Right cardiac atrium (tissue), 5 donors: ENCODE data around the gene KANSL1. TPM values are rescaled to one million over a fixed set of nuclear protein-coding genes. Genes with fewer than 3 reads are reported as not detected.

ENCODE experiments used
- ATAC-seq, 2 donors: fragments of 200-7000 bp; cut with Tn5 transposase; one replicate each; pipeline versions ENCODE4 v1.8.0 to v1.9.1; 2020; ENCODE audit warnings: moderate library complexity in 2 of 2, mild to moderate bottlenecking in 1 of 2
- DNase-seq, 3 donors: peaks; one replicate each; pipeline ENCODE4 v3.0.0-alpha.2; 2020
- H3K27ac ChIP-seq: one replicate; pipeline ENCODE4 v1.5.1; 2013; ENCODE audit warnings: mild to moderate bottlenecking, low read length, control low read depth, moderate library complexity
- H3K27me3 ChIP-seq: one replicate; pipeline ENCODE4 v1.6.1; 2013; ENCODE audit not compliant: control insufficient read depth, insufficient read depth
- H3K4me1 ChIP-seq: one replicate; pipeline ENCODE4 v1.6.1; 2013; ENCODE audit warnings: low read length; ENCODE audit not compliant: control insufficient read depth, insufficient read depth
- H3K4me3 ChIP-seq: one replicate; pipeline ENCODE4 v1.5.1; 2013; ENCODE audit warnings: low read length, control low read depth
- H3K9me3 ChIP-seq: one replicate; pipeline ENCODE4 v1.6.1; 2013; ENCODE audit warnings: low read length; ENCODE audit not compliant: control insufficient read depth
- WGBS: extraction: QIAGEN DNeasy Blood & Tissue Kit; methylation state at CpG from one replicate; pipeline ENCODE4 v1.1.7; 2013; 5-methylcytosine and 5-hydroxymethylcytosine counted together
- intact Hi-C, 4 donors: fragments of 100-400 bp; cut with DNase I; formaldehyde crosslinking; loops; one replicate each; pipeline versions ENCODE4 v1.11.0 to v1.14.0; 2022 to 2023
- polyA plus RNA-seq: library from polyadenylated mRNA; stranded (reverse); fragments of 200-250 nt; gene quantifications from one replicate; pipeline ENCODE4 v1.2.3, GENCODE V29; 2013
- total RNA-seq, 4 donors: library from RNA; stranded (reverse); fragmentation: NEBNext Ultra II Directional; extraction: Animal tissue kit (Norgen Biotek cat#: 25700); gene quantifications; one replicate each; pipeline ENCODE4 v1.2.1, GENCODE V29; 2021
- donor health status: healthy with polysubstance abuse.
- donor health status: DM: no; HTN: yes; CAD: no.
- donor health status: DM: no; HTN: no; CAD: no.
- donor health status: DM: no; HTN: yes; CAD: no; lungs with severe emphysema.
- donor health status: DM: yes; HTN: yes; CAD: no.

Gene KANSL1
- total and polyA plus RNA-seq, 5 donors, result 15.9 to 53.8 (median 38.2) TPM

- no peaks in the 10 kb centered on the region for H3K9me3 ChIP-seq
- ATAC-seq (no peak), DNase-seq (no peak)
- 96% methylated on average over 6 of the region's 6 CpGs for WGBS
- intact Hi-C loops, result no loop called here
- no peak overlapping the region for H3K4me3 ChIP-seq
- no peaks in the 10 kb centered on the region for H3K27me3 ChIP-seq
- no peaks in the 10 kb centered on the region for H3K4me1 ChIP-seq
- H3K27ac ChIP-seq, result no peak overlapping the region
These were observed 163.6 kb downstream of the KANSL1 start for GRCh38 chr17:46029627-46030026.

- intact Hi-C loops, result no loop called here
- no peak for ATAC-seq
These were observed 164.2 kb downstream of the KANSL1 start for GRCh38 chr17:46028981-46029565.

GRCh38 chr17:46028374-46028773 is 164.9 kb downstream of the KANSL1 start:
- Histone ChIP-seq H3K27ac (no peak overlapping the region), H3K27me3 (no peaks in the 10 kb centered on the region), H3K9me3 (no peaks in the 10 kb centered on the region), H3K4me3 (no peak overlapping the region), H3K4me1 (no peaks in the 10 kb centered on the region)
- intact Hi-C loops, result no loop called here
- 73% methylated on average over 3 of the region's 3 CpGs for WGBS
- ATAC-seq (no peak), DNase-seq (no peak)

More at GRCh38 chr17:46028981-46029565, 164.2 kb downstream of the KANSL1 start:
- no peak overlapping the region for H3K4me3 ChIP-seq
- H3K27me3 ChIP-seq, result no peaks in the 10 kb centered on the region
- 71% methylated on average over 4 of the region's 4 CpGs for WGBS
- no peak for DNase-seq
- no peak overlapping the region for H3K27ac ChIP-seq
- no peaks in the 10 kb centered on the region for H3K4me1 ChIP-seq
- H3K9me3 ChIP-seq, result no peaks in the 10 kb centered on the region

GRCh38 chr17:46027976-46028325 is 165.3 kb downstream of the KANSL1 start:
- Histone ChIP-seq H3K4me3 (no peak overlapping the region), H3K27me3 (no peaks in the 10 kb centered on the region), H3K9me3 (no peaks in the 10 kb centered on the region), H3K27ac (peak overlapping the region; percentile 31), H3K4me1 (no peaks in the 10 kb centered on the region)
- intact Hi-C loops, result no loop called here
- no peak for ATAC-seq
- no peak for DNase-seq
- WGBS, result 76% methylated on average over 4 of the region's 4 CpGs

GRCh38 chr17:46027048-46027975 is 165.9 kb downstream of the KANSL1 start:
- H3K9me3 ChIP-seq, result no peaks in the 10 kb centered on the region
- no peak overlapping the region for H3K4me3 ChIP-seq
- peak in 1 of 2 donors; percentile 12 for ATAC-seq
- 69% methylated on average over 12 of the region's 12 CpGs for WGBS
- peak overlapping the region; percentile 31 for H3K27ac ChIP-seq
- no peaks in the 10 kb centered on the region for H3K4me1 ChIP-seq
- DNase-seq, result no peak
- H3K27me3 ChIP-seq, result no peaks in the 10 kb centered on the region
- intact Hi-C loops, result no loop called here

GRCh38 chr17:46026166-46027047 is 166.8 kb downstream of the KANSL1 start:
- no peaks in the 10 kb centered on the region for H3K9me3 ChIP-seq
- no peak for DNase-seq
- H3K4me1 ChIP-seq, result no peaks in the 10 kb centered on the region
- no peak overlapping the region for H3K27ac ChIP-seq
- 80% methylated on average over 17 of the region's 17 CpGs for WGBS
- no peaks in the 10 kb centered on the region for H3K27me3 ChIP-seq
- no peak overlapping the region for H3K4me3 ChIP-seq
- ATAC-seq, result peak; percentile 7 to 22
- intact Hi-C loops, result no loop called here

- DNase-seq, result no peak
- H3K4me3 ChIP-seq, result no peak overlapping the region
- H3K4me1 ChIP-seq, result no peaks in the 10 kb centered on the region
- intact Hi-C loops, result no loop called here
- no peaks in the 10 kb centered on the region for H3K27me3 ChIP-seq
- no peaks in the 10 kb centered on the region for H3K9me3 ChIP-seq
- WGBS, result 83% methylated on average over 8 of the region's 8 CpGs
- H3K27ac ChIP-seq, result no peak overlapping the region
- no peak for ATAC-seq
These were observed 167.6 kb downstream of the KANSL1 start for GRCh38 chr17:46025510-46026165.

- intact Hi-C loops, result no loop called here
- 88% methylated on average over 10 of the region's 10 CpGs for WGBS
- Histone ChIP-seq H3K9me3 (no peaks in the 10 kb centered on the region), H3K27ac (no peak overlapping the region), H3K4me3 (no peak overlapping the region), H3K4me1 (no peaks in the 10 kb centered on the region), H3K27me3 (no peaks in the 10 kb centered on the region)
- DNase-seq (no peak), ATAC-seq (no peak)
These were observed 168.2 kb downstream of the KANSL1 start for GRCh38 chr17:46025060-46025459.

- H3K4me1 ChIP-seq, result no peaks in the 10 kb centered on the region
- H3K9me3 ChIP-seq, result no peaks in the 10 kb centered on the region
- DNase-seq (no peak), ATAC-seq (no peak)
- 77% methylated on average over 14 of the region's 14 CpGs for WGBS
- intact Hi-C loops, result no loop called here
- no peak overlapping the region for H3K27ac ChIP-seq
- H3K27me3 ChIP-seq, result no peaks in the 10 kb centered on the region
- H3K4me3 ChIP-seq, result no peak overlapping the region
These were observed 168.6 kb downstream of the KANSL1 start for GRCh38 chr17:46024590-46024989.

- DNase-seq, result no peak
- H3K4me3 ChIP-seq, result no peak overlapping the region
- 93% methylated on average over 24 of the region's 24 CpGs for WGBS
- H3K27ac ChIP-seq, result no peak overlapping the region
- no peaks in the 10 kb centered on the region for H3K4me1 ChIP-seq
- no peaks in the 10 kb centered on the region for H3K27me3 ChIP-seq
- H3K9me3 ChIP-seq, result no peaks in the 10 kb centered on the region
- ATAC-seq, result no peak
- intact Hi-C loops, result no loop called here
These were observed 169.3 kb downstream of the KANSL1 start for GRCh38 chr17:46023783-46024388.
